ENCODE measurements around the gene CLEC11A. TPM values are rescaled to one million over a fixed set of nuclear protein-coding genes. Genes with fewer than 3 reads are reported as not detected.

The CLEC11A gene
- total RNA-seq, 2 experiments from 2014 or later, result 0.63 to 0.70 TPM

GRCh38 chr19:50720181-50720920 is 2.8 kb upstream of the CLEC11A start:
- POLR2A ChIA-PET, result no interaction called here
- CTCF ChIA-PET, result interaction anchor here (0.9 kb wide), 1 partner anchor 59 kb away, joined by 3 read pairs; no protein-coding TSS in a partner anchor

GRCh38 chr19:50720921-50721381 is 2.2 kb upstream of the CLEC11A start:
- CTCF ChIA-PET, result interaction anchor here (0.9 kb wide), 1 partner anchor 58 kb away, joined by 3 read pairs; no protein-coding TSS in a partner anchor
- POLR2A ChIA-PET, result interaction anchor here (0.5 kb wide), 1 partner anchor 126 kb away, joined by 6 read pairs; no protein-coding TSS in a partner anchor

GRCh38 chr19:50721441-50722137 is 1.6 kb upstream of the CLEC11A start:
- ChIA-PET CTCF (interaction anchor here (0.9 kb wide), 1 partner anchor 58 kb away, joined by 3 read pairs; no protein-coding TSS in a partner anchor), POLR2A (interaction anchor here (0.5 to 0.6 kb wide), 2 partner anchors 43 to 127 kb away, joined by 6 to 7 read pairs; no protein-coding TSS in a partner anchor)

- ChIA-PET CTCF (no interaction called here), POLR2A (interaction anchor here (0.6 kb wide), 1 partner anchor 42 kb away, joined by 7 read pairs; no protein-coding TSS in a partner anchor)
Measured at GRCh38 chr19:50722201-50723013, 757 bp upstream of the CLEC11A start.

GRCh38 chr19:50723735-50724521 is 764 bp downstream of the CLEC11A start:
- ChIA-PET CTCF (interaction anchor here (1.1 to 1.3 kb wide), 4 partner anchors 12 to 73 kb away, joined by 5 read pairs; no protein-coding TSS in a partner anchor), POLR2A (no interaction called here)

GRCh38 chr19:50724522-50725217 is 1.5 kb downstream of the CLEC11A start:
- CTCF ChIA-PET, result interaction anchor here (0.6 to 1.3 kb wide), 8 partner anchors 11 to 442 kb away, joined by 3 to 6 read pairs (median 5); no protein-coding TSS in a partner anchor
- POLR2A ChIA-PET, result no interaction called here

- CTCF ChIA-PET, result interaction anchor here (0.6 to 1.3 kb wide), 8 partner anchors 10 to 443 kb away, joined by 3 to 6 read pairs (median 5); no protein-coding TSS in a partner anchor
- POLR2A ChIA-PET, result no interaction called here
Measured at GRCh38 chr19:50725218-50725910, 2.2 kb downstream of the CLEC11A start.

GRCh38 chr19:50725911-50726230 is 2.7 kb downstream of the CLEC11A start:
- POLR2A ChIA-PET, result no interaction called here
- CTCF ChIA-PET, result no interaction called here

GRCh38 chr19:50728084-50728737 is 5.0 kb downstream of the CLEC11A start:
- POLR2A ChIA-PET, result no interaction called here
- CTCF ChIA-PET, result interaction anchor here (1.1 kb wide), 1 partner anchor 172 kb away, joined by 5 read pairs; no protein-coding TSS in a partner anchor

- ChIA-PET POLR2A (no interaction called here), CTCF (no interaction called here)
Measured at GRCh38 chr19:50729894-50730293, 6.7 kb downstream of the CLEC11A start.

GRCh38 chr19:50735869-50736268 is 12.7 kb downstream of the CLEC11A start:
- ChIA-PET CTCF (interaction anchor here (0.9 kb wide), 1 partner anchor 11 kb away, joined by 5 read pairs; no protein-coding TSS in a partner anchor), POLR2A (no interaction called here)

- POLR2A ChIA-PET, result no interaction called here
- CTCF ChIA-PET, result no interaction called here
Measured at GRCh38 chr19:50736338-50736737, 13.2 kb downstream of the CLEC11A start.

GRCh38 chr19:50739132-50739913 is 16.2 kb downstream of the CLEC11A start:
- ChIA-PET CTCF (no interaction called here), POLR2A (no interaction called here)

- CTCF ChIA-PET, result no interaction called here
- POLR2A ChIA-PET, result no interaction called here
Measured at GRCh38 chr19:50739914-50740426, 16.8 kb downstream of the CLEC11A start.

- ChIA-PET POLR2A (interaction anchor here (0.7 kb wide), 1 partner anchor 196 kb away, joined by 3 read pairs; no protein-coding TSS in a partner anchor), CTCF (interaction anchor here (0.7 to 1.7 kb wide), 2 partner anchors 16 to 106 kb away, joined by 3 to 5 read pairs; no protein-coding TSS in a partner anchor)
Measured at GRCh38 chr19:50741179-50741933, 18.2 kb downstream of the CLEC11A start.
